ENCODE measurements around the gene TTYH3.
A peak's percentile ranks its signal among the peaks of the same experiment; 100 is the strongest.
"Not testable (repeated sequence)": the region's sequence is repeated elsewhere in the genome, so short reads cannot be mapped to it uniquely, and the experiment has no call there.

Gene TTYH3

GRCh38 chr7:2688409-2689342 is 56.9 kb downstream of the TTYH3 start:
- no peak for DNase-seq (ENCODE audit: low read depth)

DNA sequence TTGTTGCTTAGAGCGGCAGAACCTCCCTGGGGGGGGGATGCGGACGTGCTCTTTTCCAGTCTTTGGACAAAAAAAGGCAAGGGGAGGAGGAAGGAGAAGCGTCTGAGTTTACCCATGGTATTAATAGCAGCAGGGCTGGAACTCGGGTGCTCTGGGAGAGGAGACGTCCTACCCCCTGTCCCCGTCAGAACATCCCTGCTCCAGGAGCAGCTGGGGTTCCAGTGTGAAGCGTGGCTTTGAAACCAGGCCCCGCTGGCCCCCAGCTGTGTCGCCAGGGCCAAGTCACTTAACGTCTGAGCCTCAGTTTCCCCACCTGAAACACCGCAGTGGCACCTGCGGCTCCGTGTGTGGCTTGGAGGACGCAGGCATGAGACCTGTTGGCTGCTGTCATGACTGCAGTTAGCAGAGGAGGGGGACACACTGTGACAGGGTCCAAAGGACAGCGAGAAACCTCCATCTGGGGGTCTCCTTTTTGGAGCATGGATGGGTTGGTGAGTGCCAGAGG is 57.6 kb downstream of the TTYH3 start:
- no peak for DNase-seq (ENCODE audit: low read depth)

DNA sequence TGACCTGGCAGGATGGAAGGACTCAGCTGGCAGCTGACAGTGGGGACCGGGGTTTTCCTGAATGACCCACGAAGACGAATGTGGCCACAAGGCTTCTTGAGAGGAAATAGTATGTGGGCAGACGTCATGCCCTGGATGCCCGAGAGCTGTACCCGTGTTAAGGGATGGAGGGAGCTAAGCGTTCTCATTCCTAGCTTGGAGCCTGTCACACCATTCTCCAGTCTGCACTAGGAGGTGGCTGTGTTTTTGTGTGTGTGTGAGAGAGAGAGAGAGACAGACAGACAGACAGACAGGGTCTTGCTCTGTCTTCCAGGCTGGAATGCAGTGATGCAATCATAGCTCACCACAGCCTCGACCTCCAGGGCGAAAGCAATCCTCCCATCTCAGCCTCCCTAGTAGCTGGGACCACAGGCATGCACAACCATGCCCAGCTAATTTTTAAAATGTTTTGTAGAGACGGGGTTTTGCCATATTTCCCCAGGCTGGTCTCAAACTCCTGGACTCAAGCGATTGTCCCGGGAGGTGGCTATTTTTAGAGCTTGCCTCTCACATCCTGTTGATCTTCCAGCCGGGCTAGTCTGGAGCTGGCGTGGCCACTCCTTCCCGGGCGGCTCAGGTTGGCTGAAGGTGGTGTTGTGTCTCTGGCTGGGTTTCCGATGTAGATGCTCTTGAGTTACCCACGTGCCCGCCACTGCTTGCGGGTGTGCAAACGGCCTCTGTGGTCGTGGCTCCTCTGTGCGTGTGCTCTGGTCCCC is 58.3 kb downstream of the TTYH3 start:
- DNase-seq (ENCODE audit: low read depth), result no peak

GRCh38 chr7:2691011-2691707 is 59.4 kb downstream of the TTYH3 start:
- DNase-seq (ENCODE audit: low read depth), result no peak

DNA sequence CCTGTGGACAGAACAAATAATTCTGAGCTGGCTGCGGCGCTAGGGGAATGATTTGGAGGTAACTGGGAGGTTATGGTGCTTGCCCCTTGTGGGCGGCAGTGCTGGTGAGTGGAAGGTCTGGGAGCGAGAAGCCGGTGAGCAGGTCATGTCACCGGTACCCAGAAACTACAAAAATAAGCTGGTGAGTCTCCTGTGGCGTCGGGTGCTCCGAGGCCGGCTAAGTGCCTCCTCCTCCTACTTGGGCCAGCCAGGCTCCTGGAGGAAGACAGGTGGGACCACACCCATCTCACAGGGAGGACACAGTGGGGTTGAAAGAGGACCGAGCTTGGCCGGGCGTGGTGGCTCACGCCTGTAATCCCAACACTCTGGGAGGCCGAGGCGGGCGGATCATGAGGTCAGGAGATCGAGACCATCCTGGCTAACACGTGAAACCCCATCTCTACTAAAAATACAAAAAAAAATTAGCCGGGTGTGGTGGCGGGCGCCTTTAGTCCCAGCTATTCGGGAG is 60.2 kb downstream of the TTYH3 start:
- DNase-seq (ENCODE audit: low read depth), result not testable (repeated sequence)

DNA sequence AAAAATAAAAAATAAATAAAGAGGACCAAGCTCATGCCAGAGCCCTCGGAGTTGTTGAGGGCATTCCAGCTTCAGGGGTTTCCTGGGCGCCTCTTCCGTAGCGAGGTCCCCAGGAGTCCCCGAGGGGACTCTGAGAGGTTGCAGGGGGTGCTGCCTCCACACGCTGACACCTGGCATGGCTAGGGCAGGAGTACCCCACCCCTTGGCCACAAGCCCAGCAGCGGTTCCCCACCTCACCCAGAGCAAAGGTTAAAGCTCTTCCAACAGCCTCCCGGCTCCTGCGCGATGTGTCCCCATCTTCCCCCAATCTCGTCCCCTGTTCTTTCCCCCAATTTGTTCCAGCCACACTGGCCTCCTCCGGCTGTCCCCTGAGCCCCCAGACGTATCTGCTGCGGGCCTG is 60.8 kb downstream of the TTYH3 start:
- no peak for DNase-seq (ENCODE audit: low read depth)

DNA sequence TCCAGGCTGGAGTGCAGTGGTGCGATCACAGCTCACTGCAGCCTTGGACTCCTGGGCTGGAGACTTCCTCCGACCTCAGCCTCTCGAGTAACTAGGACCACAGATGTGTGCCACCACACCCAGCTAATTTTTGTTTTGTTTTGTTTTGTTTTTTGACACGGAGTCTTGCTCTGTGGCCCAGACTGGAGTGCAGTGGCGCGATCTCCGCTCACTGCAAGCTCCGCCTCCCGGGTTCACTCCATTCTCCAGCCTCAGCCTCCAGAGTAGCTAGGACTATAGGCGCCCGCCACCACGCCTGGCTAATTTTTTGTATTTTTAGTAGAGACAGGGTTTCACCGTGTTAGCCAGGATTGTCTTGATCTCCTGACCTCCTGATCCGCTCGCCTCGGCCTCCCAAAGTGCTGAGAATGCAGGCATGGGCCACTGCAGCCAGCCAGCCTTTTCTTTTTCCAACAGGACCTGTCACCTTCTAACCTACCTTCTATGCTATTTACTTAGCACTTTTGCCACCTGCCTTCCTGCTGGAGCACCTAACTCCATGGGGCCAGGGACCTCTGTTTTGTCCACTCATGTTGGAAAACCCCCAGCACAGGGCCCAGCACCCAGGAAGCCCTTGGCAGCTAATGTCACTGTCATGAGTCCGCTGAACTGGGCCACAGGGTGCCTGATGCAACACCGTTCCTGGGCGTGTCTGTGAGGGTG is 61.8 kb downstream of the TTYH3 start:
- not testable (repeated sequence) for DNase-seq (ENCODE audit: low read depth)

DNA sequence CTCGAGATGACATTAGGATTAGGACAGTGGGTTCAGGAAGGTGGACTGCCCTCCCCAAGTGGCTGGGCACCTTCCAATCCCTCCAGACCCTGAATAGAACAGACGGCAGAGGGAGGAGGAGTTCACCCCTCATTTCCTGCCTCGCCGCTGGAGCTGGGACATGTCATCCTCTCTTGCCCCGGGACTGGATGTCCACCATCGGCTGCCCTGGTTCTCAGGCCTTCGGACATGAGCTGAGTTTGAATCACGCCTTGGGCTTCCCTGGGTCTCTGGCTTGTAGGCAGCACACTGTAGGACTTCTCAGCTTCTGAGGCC is 62.3 kb downstream of the TTYH3 start:
- not testable (repeated sequence) for DNase-seq (ENCODE audit: low read depth)

- DNase-seq (ENCODE audit: low read depth), result peak; percentile 57
Measured at GRCh38 chr7:2698581-2699288, 66.9 kb downstream of the TTYH3 start.

GRCh38 chr7:2699289-2699620 is 67.5 kb downstream of the TTYH3 start:
- no peak for DNase-seq (ENCODE audit: low read depth)

- DNase-seq (ENCODE audit: low read depth), result no peak
Measured at GRCh38 chr7:2700141-2700850, 68.5 kb downstream of the TTYH3 start.

DNA sequence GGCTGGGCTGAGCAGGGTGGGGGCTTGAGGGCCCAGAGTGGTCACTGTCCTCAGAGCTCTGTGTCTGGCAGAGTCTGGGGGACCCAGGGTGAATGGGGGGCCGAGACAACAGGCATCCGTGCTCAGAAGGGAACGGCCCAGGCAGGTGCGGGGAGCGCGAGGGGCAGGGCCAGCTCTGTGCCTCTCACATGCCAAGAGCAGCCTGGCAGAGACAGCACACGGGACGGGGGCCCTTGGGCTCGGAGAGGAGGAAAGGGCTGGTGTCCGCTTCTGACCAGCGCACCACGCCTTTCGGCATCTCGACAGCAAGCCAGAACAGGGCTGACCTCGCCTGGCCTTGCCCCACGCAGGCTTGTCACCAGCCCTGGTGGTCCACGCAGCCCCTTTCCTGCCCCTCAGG is 69.6 kb downstream of the TTYH3 start:
- DNase-seq (ENCODE audit: low read depth), result no peak

DNA sequence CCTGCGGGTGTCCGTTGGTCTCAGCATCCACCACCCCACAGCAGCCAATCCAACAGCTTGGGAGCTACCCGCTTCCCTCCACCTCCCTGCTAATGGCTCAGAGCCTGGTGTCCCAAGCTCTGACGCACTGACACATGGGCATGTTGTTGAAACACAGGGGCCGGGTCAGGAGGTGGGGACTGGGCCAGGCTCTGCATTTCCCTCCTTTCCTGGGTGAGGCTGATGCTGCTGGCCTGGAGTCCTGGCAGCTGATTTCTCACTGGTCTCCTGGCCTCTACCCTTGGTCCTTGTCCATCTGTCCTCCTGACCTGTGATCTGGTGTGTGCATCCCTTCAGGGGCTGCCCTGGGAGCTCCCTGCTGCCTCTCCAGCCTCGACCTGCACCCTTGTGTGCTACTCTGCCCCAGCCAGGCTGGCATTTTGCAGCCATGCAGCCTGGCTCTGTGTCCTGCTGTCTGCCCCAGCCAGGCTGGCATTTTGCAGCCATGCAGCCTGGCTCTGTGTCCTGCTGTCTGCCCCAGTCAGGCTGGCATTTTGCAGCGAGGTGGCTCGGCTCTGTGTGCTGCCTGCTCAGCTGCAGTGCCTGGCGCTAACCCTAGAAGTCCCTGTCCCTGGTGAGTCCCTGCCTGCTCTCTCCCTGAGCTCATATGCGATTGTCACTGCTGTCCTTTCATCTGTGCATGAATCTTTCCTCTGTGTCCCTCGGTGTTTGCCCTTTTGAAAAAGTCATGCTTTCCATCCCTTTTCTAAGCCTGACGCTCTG is 70.2 kb downstream of the TTYH3 start:
- no peak for DNase-seq (ENCODE audit: low read depth)

DNA sequence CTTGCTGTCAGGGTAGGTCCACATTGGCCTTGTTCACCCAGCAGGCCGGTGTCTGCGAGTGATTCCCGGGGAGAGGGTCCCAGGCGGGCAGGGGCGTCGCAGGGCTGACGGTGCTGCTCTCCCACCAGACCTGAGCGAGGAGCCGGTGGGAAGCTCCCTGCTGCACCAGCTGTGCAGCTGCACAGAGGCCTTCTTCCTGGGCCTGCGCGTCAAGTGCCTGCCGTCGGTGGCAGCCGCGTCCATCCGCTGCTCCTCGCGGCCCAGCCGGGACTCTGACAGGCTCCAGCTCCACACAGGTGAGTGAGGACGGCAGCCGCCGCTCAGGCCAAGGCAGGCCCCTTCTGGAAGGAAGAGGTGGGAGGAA is 70.8 kb downstream of the TTYH3 start:
- DNase-seq (ENCODE audit: low read depth), result no peak

DNA sequence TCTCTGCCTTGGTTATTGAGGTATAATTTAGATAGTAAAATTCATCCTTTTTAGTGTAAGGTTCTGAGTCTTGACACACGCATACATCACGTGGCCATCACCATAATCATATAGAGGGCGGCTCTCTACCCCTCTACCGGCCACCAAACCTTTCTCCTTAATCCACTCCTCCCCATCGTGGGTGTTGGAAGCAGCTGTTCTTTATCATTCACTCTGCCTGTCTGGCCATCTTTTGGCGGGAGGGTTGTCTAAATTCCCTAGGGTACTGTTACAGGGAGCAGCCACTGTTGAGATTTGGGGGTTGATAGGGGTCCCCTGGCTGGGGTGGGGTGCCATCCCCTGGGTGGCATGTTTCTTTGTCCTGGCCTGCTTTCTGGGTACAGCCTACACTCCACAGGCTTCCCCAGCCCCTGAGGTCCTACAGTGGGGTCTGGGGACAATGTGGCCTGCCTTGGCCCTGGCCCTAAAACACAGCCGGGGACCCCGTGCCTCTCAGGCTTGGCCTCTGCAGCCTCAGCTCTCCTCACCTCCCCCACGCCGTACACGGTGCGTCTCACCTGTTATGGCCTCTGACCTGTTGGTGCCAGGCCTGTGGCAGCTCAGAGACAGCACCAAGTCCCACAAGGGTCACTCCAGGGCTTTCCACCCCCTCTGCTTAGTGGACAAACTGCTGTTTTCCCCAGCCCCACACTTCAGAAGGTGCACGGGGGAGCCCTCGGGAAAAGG is 73.7 kb downstream of the TTYH3 start:
- no peak for DNase-seq (ENCODE audit: low read depth)

DNA sequence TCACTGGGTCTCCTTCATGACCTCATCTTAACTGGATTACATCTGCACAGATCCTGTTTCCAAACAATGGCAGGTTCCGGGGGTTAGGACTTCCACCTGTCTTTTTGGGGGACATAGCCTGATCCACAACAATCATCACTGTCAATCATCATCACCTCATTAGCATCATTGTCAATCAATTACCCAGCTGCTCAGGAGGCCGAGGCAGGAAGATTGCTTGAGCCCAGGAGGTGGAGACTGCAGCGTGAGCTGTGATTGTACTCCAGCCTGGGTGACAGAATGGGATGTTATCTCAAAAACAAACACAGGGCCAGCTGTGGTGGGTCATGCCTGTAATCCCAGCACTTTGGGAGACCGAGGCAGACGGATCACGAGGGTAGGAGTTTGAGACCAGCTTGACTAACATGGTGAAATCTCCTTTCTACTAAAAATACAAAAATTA is 74.9 kb downstream of the TTYH3 start:
- no peak for DNase-seq (ENCODE audit: low read depth)

DNA sequence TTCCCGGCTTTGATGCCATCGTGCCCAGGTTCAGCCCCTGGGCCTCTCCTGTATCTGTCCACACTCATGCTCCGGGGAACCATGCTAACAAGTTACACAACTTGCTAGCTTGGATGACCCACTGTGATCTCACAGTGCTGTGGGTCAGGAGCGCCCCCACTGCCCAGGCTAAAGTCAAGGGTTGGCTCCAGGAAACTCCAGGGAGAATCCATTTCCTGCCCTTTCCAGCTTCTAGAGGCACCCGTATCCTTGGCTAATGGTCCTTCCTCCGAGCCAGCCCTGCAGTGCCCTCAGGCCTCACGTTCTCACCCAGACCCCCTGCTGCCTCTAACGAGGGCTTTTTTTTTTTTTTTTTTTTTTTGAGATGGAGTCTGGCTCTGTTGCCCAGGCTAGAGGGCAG is 75.7 kb downstream of the TTYH3 start:
- no peak for DNase-seq (ENCODE audit: low read depth)

- DNase-seq (ENCODE audit: low read depth), result no peak
Measured at GRCh38 chr7:2708041-2708440, 76.3 kb downstream of the TTYH3 start.

Measured in activated T-cell treated with anti-CD3 and anti-CD28 coated beads for 24 hours (primary cell).